HAP-1 (cell line): ENCODE results near the gene ABCD3.
"Not testable (repeated sequence)": the region's sequence is repeated elsewhere in the genome, so short reads cannot be mapped to it uniquely, and the experiment has no call there.

Experiments used
- DNase-seq, 2 experiments: peaks; one replicate each; pipeline ENCODE4 v3.0.0-alpha.2; 2016 to 2020; ENCODE audit warnings: low spot score in 2 of 2
- H3K27me3 ChIP-seq: fragments of 250-450 bp; sonication (Bioruptor Pico); 2 replicates; pipeline ENCODE4 v1.5.1; 2020; ENCODE audit warnings: low read depth, mild to moderate bottlenecking, moderate library complexity
- H3K36me3 ChIP-seq: fragments of 250-450 bp; sonication (Bioruptor Pico); replicated peaks from 2 replicates; pipeline ENCODE4 v1.5.1; 2020; ENCODE audit warnings: mild to moderate bottlenecking
- H3K4me1 ChIP-seq: fragments of 250-450 bp; sonication (Bioruptor Pico); 2 replicates; pipeline ENCODE4 v1.5.1; 2020; ENCODE audit warnings: mild to moderate bottlenecking
- H3K4me3 ChIP-seq: fragments of 250-450 bp; sonication (Bioruptor Pico); 2 replicates; pipeline ENCODE4 v1.5.1; 2020; ENCODE audit warnings: mild to moderate bottlenecking, moderate library complexity
- H3K9me3 ChIP-seq: fragments of 250-450 bp; sonication (Bioruptor Pico); 2 replicates; pipeline ENCODE4 v1.5.1; 2020; ENCODE audit warnings: mild to moderate bottlenecking, moderate library complexity
- in situ Hi-C: fragments of 300-500 bp; cut with MboI; formaldehyde crosslinking; loops from 3 replicates; pipeline ENCODE4 v1.14.3; 2020; ENCODE audit warnings: low sequenced_read_pairs, inconsistent platforms, mixed read lengths

ABCD3 gene

GRCh38 chr1:94448741-94449140 lies 30.6 kb downstream of the ABCD3 start:
- H3K27me3 ChIP-seq, H3K4me3 ChIP-seq, in situ Hi-C loops, H3K9me3 ChIP-seq, H3K36me3 ChIP-seq, H3K4me1 ChIP-seq, DNase-seq: not testable (repeated sequence)

GRCh38 chr1:94456736-94457135 lies 38.5 kb downstream of the ABCD3 start:
- Histone ChIP-seq H3K4me3 (no peak overlapping the region), H3K9me3 (no peaks in the 10 kb centered on the region; the same call in 1 of the 2 replicates), H3K27me3 (no peaks in the 10 kb centered on the region), H3K36me3 (no peaks in the 10 kb centered on the region), H3K4me1 (peaks cover 2% of the 10 kb centered on the region)
- in situ Hi-C loops = no loop called here
- DNase-seq = no peak

GRCh38 chr1:94462606-94463005 lies 44.4 kb downstream of the ABCD3 start:
- Histone ChIP-seq H3K9me3 (no peaks in the 10 kb centered on the region), H3K4me1 (peaks cover 14% of the 10 kb centered on the region), H3K4me3 (no peak overlapping the region), H3K36me3 (no peaks in the 10 kb centered on the region), H3K27me3 (no peaks in the 10 kb centered on the region)
- in situ Hi-C loops = no loop called here
- no peak for DNase-seq

GRCh38 chr1:94463056-94463764 lies 45.0 kb downstream of the ABCD3 start:
- Histone ChIP-seq H3K4me3 (no peak overlapping the region), H3K27me3 (no peaks in the 10 kb centered on the region), H3K4me1 (peaks cover 14% of the 10 kb centered on the region), H3K9me3 (no peaks in the 10 kb centered on the region), H3K36me3 (0 out of 2 replicates have a peak, but pooled peaks cover 5% of the 10 kb centered on the region)
- in situ Hi-C loops = no loop called here
- peak in 1 of 2 experiments; percentile 45 for DNase-seq

GRCh38 chr1:94463765-94464330 lies 45.7 kb downstream of the ABCD3 start:
- in situ Hi-C loops = no loop called here
- Histone ChIP-seq H3K9me3 (no peaks in the 10 kb centered on the region), H3K4me1 (peaks cover 14% of the 10 kb centered on the region), H3K4me3 (no peak overlapping the region), H3K27me3 (no peaks in the 10 kb centered on the region), H3K36me3 (0 out of 2 replicates have a peak, but pooled peaks cover 5% of the 10 kb centered on the region)
- DNase-seq = peak; percentile 58 to 91

GRCh38 chr1:94468708-94469107 lies 50.5 kb downstream of the ABCD3 start:
- Histone ChIP-seq H3K4me3 (no peak overlapping the region), H3K4me1 (peaks cover 3% of the 10 kb centered on the region), H3K9me3 (no peaks in the 10 kb centered on the region), H3K36me3 (0 out of 2 replicates have a peak, but pooled peaks cover 5% of the 10 kb centered on the region), H3K27me3 (no peaks in the 10 kb centered on the region)
- in situ Hi-C loops = loop anchor here (5.0 kb wide), 1 partner anchor 406 kb away; no protein-coding TSS in a partner anchor
- no peak for DNase-seq

GRCh38 chr1:94471271-94471670 lies 53.1 kb downstream of the ABCD3 start:
- no peak for DNase-seq
- in situ Hi-C loops = no loop called here
- Histone ChIP-seq H3K9me3 (no peaks in the 10 kb centered on the region), H3K4me3 (no peak overlapping the region), H3K27me3 (no peaks in the 10 kb centered on the region), H3K4me1 (peaks cover 3% of the 10 kb centered on the region), H3K36me3 (0 out of 2 replicates have a peak, but pooled peaks cover 5% of the 10 kb centered on the region)

- in situ Hi-C loops = no loop called here
- Histone ChIP-seq H3K4me3 (no peak overlapping the region), H3K27me3 (no peaks in the 10 kb centered on the region), H3K9me3 (no peaks in the 10 kb centered on the region), H3K4me1 (peaks cover 3% of the 10 kb centered on the region), H3K36me3 (no peaks in the 10 kb centered on the region)
- no peak for DNase-seq
Measured at GRCh38 chr1:94475232-94475631, 57.0 kb downstream of the ABCD3 start.

- DNase-seq = no peak
- peaks cover 2% of the 10 kb centered on the region; the same call in 1 of the 2 replicates for H3K36me3 ChIP-seq
- in situ Hi-C loops = no loop called here
- no peak overlapping the region for H3K4me3 ChIP-seq
- no peaks in the 10 kb centered on the region for H3K9me3 ChIP-seq
- no peaks in the 10 kb centered on the region for H3K27me3 ChIP-seq
- no peaks in the 10 kb centered on the region; the same call in 1 of the 2 replicates for H3K4me1 ChIP-seq
Measured at GRCh38 chr1:94479682-94480081, 61.5 kb downstream of the ABCD3 start.

- Histone ChIP-seq H3K4me3 (no peak overlapping the region), H3K36me3 (peaks cover 2% of the 10 kb centered on the region; the same call in 1 of the 2 replicates), H3K4me1 (no peaks in the 10 kb centered on the region; the same call in 1 of the 2 replicates), H3K27me3 (no peaks in the 10 kb centered on the region), H3K9me3 (no peaks in the 10 kb centered on the region)
- in situ Hi-C loops = no loop called here
- peak; percentile 60 to 80 for DNase-seq
Measured at GRCh38 chr1:94481473-94481933, 63.3 kb downstream of the ABCD3 start.

GRCh38 chr1:94486990-94487389 lies 68.8 kb downstream of the ABCD3 start:
- H3K36me3 ChIP-seq = peaks cover 2% of the 10 kb centered on the region; the same call in 1 of the 2 replicates
- no peaks in the 10 kb centered on the region for H3K9me3 ChIP-seq
- no peak overlapping the region for H3K4me3 ChIP-seq
- in situ Hi-C loops = no loop called here
- no peak for DNase-seq
- H3K27me3 ChIP-seq = no peaks in the 10 kb centered on the region
- H3K4me1 ChIP-seq = 0 out of 2 replicates have a peak, but pooled peaks cover 4% of the 10 kb centered on the region

- in situ Hi-C loops = no loop called here
- Histone ChIP-seq H3K4me1 (0 out of 2 replicates have a peak, but pooled peaks cover 4% of the 10 kb centered on the region), H3K9me3 (no peaks in the 10 kb centered on the region), H3K27me3 (no peaks in the 10 kb centered on the region), H3K4me3 (no peak overlapping the region), H3K36me3 (no peaks in the 10 kb centered on the region; the same call in 1 of the 2 replicates)
- DNase-seq = no peak
Measured at GRCh38 chr1:94490556-94490955, 72.4 kb downstream of the ABCD3 start.

GRCh38 chr1:94496076-94496755 lies 78.0 kb downstream of the ABCD3 start:
- H3K27me3 ChIP-seq = no peaks in the 10 kb centered on the region
- no peaks in the 10 kb centered on the region; the same call in 1 of the 2 replicates for H3K36me3 ChIP-seq
- H3K9me3 ChIP-seq = no peaks in the 10 kb centered on the region
- peaks cover 4% of the 10 kb centered on the region; the same call in 1 of the 2 replicates for H3K4me1 ChIP-seq
- in situ Hi-C loops = no loop called here
- no peak for DNase-seq
- no peak overlapping the region for H3K4me3 ChIP-seq
